HepG2 (cell line): ENCODE measurements around the gene RABGAP1. TPM values are rescaled to one million over a fixed set of nuclear protein-coding genes. Genes with fewer than 3 reads are reported as not detected.
A peak's percentile ranks its signal among the peaks of the same experiment; 100 is the strongest.

Source experiments
- ETV5 ChIP-seq: IDR thresholded peaks from 2 replicates; pipeline ENCODE4 v1.6.1; 2018; ENCODE audit warnings: missing biosample characterization, missing genetic modification reagents, inconsistent platforms, borderline replicate concordance
- MED13 ChIP-seq: sonication (generic); formaldehyde crosslinking; IDR thresholded peaks from 2 replicates; pipeline ENCODE4 v1.5.0; 2020; ENCODE audit warnings: missing genetic modification reagents
- SP5 ChIP-seq: IDR thresholded peaks from 2 replicates; pipeline ENCODE4 v1.6.1; 2016; ENCODE audit warnings: low read depth, borderline replicate concordance
- YEATS2 ChIP-seq: sonication (generic); formaldehyde crosslinking; IDR thresholded peaks from 2 replicates; pipeline ENCODE4 v1.4.0; 2020; ENCODE audit warnings: missing genetic modification reagents, borderline replicate concordance
- ZKSCAN8 ChIP-seq: IDR thresholded peaks from 2 replicates; pipeline ENCODE4 v1.6.1; 2016; ENCODE audit warnings: borderline replicate concordance, missing genetic modification reagents, missing compliant biosample characterization
- ZNF142 ChIP-seq: sonication (generic); formaldehyde crosslinking; IDR thresholded peaks from 2 replicates; pipeline ENCODE4 v1.4.0; 2020; ENCODE audit warnings: missing genetic modification reagents
- ZNF276 ChIP-seq: sonication (generic); formaldehyde crosslinking; IDR thresholded peaks from 2 replicates; pipeline ENCODE4 v1.4.0; 2020; ENCODE audit warnings: mild to moderate bottlenecking, low read depth, missing genetic modification reagents
- ZNF569 ChIP-seq: sonication (generic); formaldehyde crosslinking; IDR thresholded peaks from 2 replicates; pipeline ENCODE4 v1.5.0; 2020; ENCODE audit warnings: mild to moderate bottlenecking, missing genetic modification reagents, moderate library complexity, borderline replicate concordance
- ZNF629 ChIP-seq: sonication (generic); formaldehyde crosslinking; conservative IDR thresholded peaks from 2 replicates; pipeline ENCODE4 v1.5.0; 2020; ENCODE audit warnings: missing genetic modification reagents
- polyA plus RNA-seq, 8 experiments: library from polyadenylated mRNA; depleted of rRNA in 3 of 8; stranded (reverse) in 7 of 8; unstranded in 1 of 8; fragments of >200 nt; fragmentation: Illumina TruSeq in 4 of 8; extraction: Trizol in 4 of 8; gene quantifications; 2 replicates each; pipeline versions ENCODE4 v1.2.1 to v1.2.3, GENCODE V29; 2011 to 2016; ENCODE audit warnings: low read depth in 4 of 8, missing spikeins in 1 of 8, mixed read lengths in 1 of 8; ENCODE audit not compliant: insufficient read depth in 1 of 8
- total RNA-seq, 5 experiments: library from RNA; depleted of rRNA; stranded (reverse); fragments of >200 nt; fragmentation: Illumina TruSeq; extraction: Trizol; gene quantifications; 2 replicates each; pipeline ENCODE4 v1.2.3, GENCODE V29; 2016; ENCODE audit warnings: low read depth in 1 of 5

The RABGAP1 gene
- total and polyA plus RNA-seq, 2 of the 13 experiments (the other 11 are each of a cell fraction or from before 2014, with no cell fraction given) = 19.1 to 19.3 TPM

- peak; percentile 61; the same call in 1 of the 2 replicates for TF ChIP-seq ZNF142 (CRISPR knock-in tag)
- no peak for TF ChIP-seq MED13 (CRISPR knock-in tag)
- peak; percentile 61; the same call in 1 of the 2 replicates for TF ChIP-seq ZNF276 (CRISPR knock-in tag)
- peak; percentile 80 for TF ChIP-seq SP5 (CRISPR knock-in tag)
- no peak for TF ChIP-seq ZNF629 (CRISPR knock-in tag)
- TF ChIP-seq ZNF569 = no peak
- no peak; the same call in 1 of the 2 replicates for TF ChIP-seq ZKSCAN8 (CRISPR knock-in tag)
- peak; percentile 69 for TF ChIP-seq ETV5 (CRISPR knock-in tag)
- TF ChIP-seq YEATS2 (CRISPR knock-in tag) = peak; percentile 94; the same call in 1 of the 2 replicates
- TF ChIP-seq, all 625 proteins: peak for 274
Measured at GRCh38 chr9:122931226-122932121, 9.3 kb upstream of the RABGAP1 start, which contains the start of gene ZBTB26 (continued).
